Panc1 (cell line): ENCODE results near the gene POLG. TPM values are rescaled to one million over a fixed set of nuclear protein-coding genes. Genes with fewer than 3 reads are reported as not detected.
A peak's percentile ranks its signal among the peaks of the same experiment; 100 is the strongest.

Experiments
- ATAC-seq: fragments of 200-7000 bp; cut with Tn5 transposase; 2 replicates; pipeline ENCODE4 v1.9.1; 2020; ENCODE audit warnings: mild to moderate bottlenecking, moderate library complexity
- BruUV-seq: library from RNA; stranded (reverse); fragments of 400-500 nt; replicated peaks from 2 replicates; lab custom pipeline; 2021; lab: Mats Ljungman, UMichigan
- CTCF ChIA-PET: fragments of 300-600 bp; sonication (Branson Sonifier 250); formaldehyde crosslinking; loops from one replicate; lab custom pipeline; 2022; ENCODE audit warnings: antibody characterized with exemption; lab: Charles Lee
- POLR2A ChIA-PET: fragments of 300-600 bp; sonication (Branson Sonifier 250); formaldehyde crosslinking; loops from one replicate; lab custom pipeline; 2022; ENCODE audit warnings: antibody characterized with exemption; lab: Charles Lee
- DNase-seq: peaks from one replicate; pipeline ENCODE4 v3.0.0-alpha.2; 2010; ENCODE audit warnings: low read depth, low spot score
- H3K27ac ChIP-seq: 2 replicates; pipeline ENCODE4 v1.5.1; 2011; ENCODE audit warnings: mild to moderate bottlenecking, low read length, inconsistent platforms
- H3K27me3 ChIP-seq: fragments of 200-500 bp; sonication (Bioruptor generic); 2 replicates; pipeline ENCODE4 v1.6.0; 2014; ENCODE audit warnings: low read length, inconsistent platforms; ENCODE audit not compliant: control insufficient read depth, insufficient read depth
- H3K36me3 ChIP-seq: fragments of 200-500 bp; sonication (Bioruptor generic); 2 replicates; pipeline ENCODE4 v1.5.1; 2014; ENCODE audit warnings: inconsistent platforms, mild to moderate bottlenecking, low read length, moderate library complexity; ENCODE audit not compliant: control insufficient read depth, insufficient read depth
- H3K4me1 ChIP-seq: 2 replicates; pipeline ENCODE4 v1.5.1; 2011; ENCODE audit warnings: inconsistent platforms, mild to moderate bottlenecking, low read length, moderate library complexity; ENCODE audit not compliant: control insufficient read depth, insufficient read depth
- H3K4me3 ChIP-seq, 2 experiments: 2 replicates each; pipeline ENCODE4 v1.5.1; 2011 to 2012; ENCODE audit warnings: low read depth in 2 of 2, low read length in 2 of 2, mild to moderate bottlenecking in 2 of 2, inconsistent platforms in 1 of 2, moderate library complexity in 1 of 2
- H3K9me3 ChIP-seq: fragments of 200-500 bp; sonication (Bioruptor generic); 2 replicates; pipeline ENCODE4 v1.5.1; 2014; ENCODE audit warnings: low read depth, mild to moderate bottlenecking, inconsistent platforms, low read length, moderate library complexity; ENCODE audit not compliant: control insufficient read depth, insufficient read depth
- POLR2AphosphoS5 ChIP-seq: IDR thresholded peaks from 2 replicates; pipeline ENCODE4 v1.6.1; 2012; ENCODE audit warnings: mild to moderate bottlenecking, low read depth, low read length, moderate library complexity
- SIN3A ChIP-seq: IDR thresholded peaks from 2 replicates; pipeline ENCODE4 v1.6.1; 2012; ENCODE audit warnings: low read depth, mild to moderate bottlenecking, low read length, moderate library complexity, borderline replicate concordance; ENCODE audit not compliant: insufficient read depth
- TCF7L2 ChIP-seq: IDR thresholded peaks from 2 replicates; pipeline ENCODE4 v1.6.1; 2011; ENCODE audit warnings: mild to moderate bottlenecking, low read depth, low read length, inconsistent platforms
- in situ Hi-C: cut with HindIII; loops from 2 replicates; pipeline ENCODE4 v1.10.0; 2016; ENCODE audit warnings: low sequenced_read_pairs, low pct_unique_long_range_greater_than_20kb
- intact Hi-C: fragments of 100-400 bp; cut with micrococcal nuclease; formaldehyde crosslinking; loops from one replicate; pipeline ENCODE4 v1.10.0; 2022; ENCODE audit not compliant: unreplicated experiment
- total RNA-seq: library from RNA; stranded (reverse); gene quantifications from one replicate; pipeline ENCODE4 v1.2.1, GENCODE V29; 2021; ENCODE audit not compliant: unreplicated experiment
- TF ChIP-seq, protein P1 (sequence below): fragments of 450-650 bp; IDR thresholded peaks from 2 replicates; pipeline ENCODE4 v1.5.1; 2017; ENCODE audit warnings: mild to moderate bottlenecking
- TF ChIP-seq, protein P2 (sequence below), 2 experiments: IDR thresholded peaks; 2 replicates each; pipeline ENCODE4 v1.6.1; 2011 to 2012; ENCODE audit warnings: low read depth in 2 of 2, control low read depth in 1 of 2, low read length in 1 of 2, mild to moderate bottlenecking in 1 of 2, moderate library complexity in 1 of 2; ENCODE audit not compliant: insufficient read depth in 1 of 2

POLG gene
- total RNA-seq, 1 experiment from 2014 or later: 95.2 TPM

DNA sequence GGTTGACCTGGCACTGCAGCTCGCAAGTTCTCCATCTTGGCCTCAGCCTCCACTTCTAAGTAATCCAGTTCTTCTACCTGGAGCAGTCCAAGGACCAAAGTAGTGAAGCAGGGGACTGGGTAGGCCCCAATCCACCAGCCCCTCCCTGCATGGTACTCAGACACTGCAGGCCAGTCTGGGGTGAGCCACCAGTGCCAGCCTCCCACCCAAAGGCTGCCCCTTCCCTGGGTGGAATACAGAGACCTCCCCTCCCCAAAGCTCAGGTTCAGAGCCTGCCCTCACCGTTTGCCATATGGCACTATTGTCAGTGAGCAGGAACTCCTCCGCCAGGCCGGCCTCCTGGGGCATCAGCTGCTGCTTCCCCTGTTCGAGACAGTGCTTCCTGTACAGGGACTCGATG is 10.8 kb downstream of the POLG start:
- no peak for ATAC-seq
- in situ Hi-C loops: no loop called here

DNA sequence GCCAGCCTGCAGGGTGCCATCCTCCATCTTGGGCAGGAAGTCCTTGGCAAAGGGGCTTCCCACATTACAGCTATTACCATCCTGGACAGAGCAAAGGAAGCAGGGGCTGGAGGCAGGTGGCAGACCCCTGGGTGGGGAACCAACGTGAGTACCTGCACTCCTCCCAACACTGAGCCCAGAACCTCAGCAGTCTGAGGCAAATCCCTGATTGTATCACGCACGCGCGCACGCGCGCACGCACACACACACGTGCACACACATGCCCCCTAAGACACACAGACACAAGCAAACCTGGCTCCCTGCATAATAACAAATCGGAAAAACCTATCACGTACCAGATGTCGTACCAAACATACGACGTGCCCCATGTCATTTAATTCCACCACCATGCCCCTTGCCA is 11.8 kb downstream of the POLG start:
- POLR2A ChIA-PET: interaction anchor here (0.5 kb wide), 1 partner anchor 1000 kb away, joined by 3 read pairs; no protein-coding TSS in a partner anchor
- intact Hi-C loops: no loop called here
- H3K4me1 ChIP-seq: no peaks in the 10 kb centered on the region
- in situ Hi-C loops: no loop called here
- no TSS peak for BruUV-seq
- CTCF ChIA-PET: interaction anchor here (0.5 kb wide), 1 partner anchor 252 kb away, joined by 4 read pairs; the partner anchor contains the start of gene TICRR
- H3K27ac ChIP-seq: no peak overlapping the region
- ATAC-seq: no peak
- H3K4me3 ChIP-seq: no peak overlapping the region
- H3K9me3 ChIP-seq: no peaks in the 10 kb centered on the region
- no peaks in the 10 kb centered on the region for H3K27me3 ChIP-seq
- DNase-seq: no peak
- H3K36me3 ChIP-seq: peaks cover 24% of the 10 kb centered on the region
- TF ChIP-seq, protein P1, sequence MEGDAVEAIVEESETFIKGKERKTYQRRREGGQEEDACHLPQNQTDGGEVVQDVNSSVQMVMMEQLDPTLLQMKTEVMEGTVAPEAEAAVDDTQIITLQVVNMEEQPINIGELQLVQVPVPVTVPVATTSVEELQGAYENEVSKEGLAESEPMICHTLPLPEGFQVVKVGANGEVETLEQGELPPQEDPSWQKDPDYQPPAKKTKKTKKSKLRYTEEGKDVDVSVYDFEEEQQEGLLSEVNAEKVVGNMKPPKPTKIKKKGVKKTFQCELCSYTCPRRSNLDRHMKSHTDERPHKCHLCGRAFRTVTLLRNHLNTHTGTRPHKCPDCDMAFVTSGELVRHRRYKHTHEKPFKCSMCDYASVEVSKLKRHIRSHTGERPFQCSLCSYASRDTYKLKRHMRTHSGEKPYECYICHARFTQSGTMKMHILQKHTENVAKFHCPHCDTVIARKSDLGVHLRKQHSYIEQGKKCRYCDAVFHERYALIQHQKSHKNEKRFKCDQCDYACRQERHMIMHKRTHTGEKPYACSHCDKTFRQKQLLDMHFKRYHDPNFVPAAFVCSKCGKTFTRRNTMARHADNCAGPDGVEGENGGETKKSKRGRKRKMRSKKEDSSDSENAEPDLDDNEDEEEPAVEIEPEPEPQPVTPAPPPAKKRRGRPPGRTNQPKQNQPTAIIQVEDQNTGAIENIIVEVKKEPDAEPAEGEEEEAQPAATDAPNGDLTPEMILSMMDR: no peak
- TF ChIP-seq POLR2AphosphoS5: 0 out of 2 replicates have a peak, but pooled peaks have one; percentile 39
- TF ChIP-seq SIN3A: no peak

More for the DNA sequence above, 10.8 kb downstream of the POLG start:
- no TSS peak for BruUV-seq
- Histone ChIP-seq H3K9me3 (no peaks in the 10 kb centered on the region), H3K27me3 (no peaks in the 10 kb centered on the region), H3K36me3 (peaks cover 28% of the 10 kb centered on the region), H3K4me1 (no peaks in the 10 kb centered on the region), H3K27ac (no peak overlapping the region), H3K4me3 (no peak overlapping the region)
- no peak for DNase-seq
- no peak for TF ChIP-seq SIN3A
- TF ChIP-seq, protein P2, sequence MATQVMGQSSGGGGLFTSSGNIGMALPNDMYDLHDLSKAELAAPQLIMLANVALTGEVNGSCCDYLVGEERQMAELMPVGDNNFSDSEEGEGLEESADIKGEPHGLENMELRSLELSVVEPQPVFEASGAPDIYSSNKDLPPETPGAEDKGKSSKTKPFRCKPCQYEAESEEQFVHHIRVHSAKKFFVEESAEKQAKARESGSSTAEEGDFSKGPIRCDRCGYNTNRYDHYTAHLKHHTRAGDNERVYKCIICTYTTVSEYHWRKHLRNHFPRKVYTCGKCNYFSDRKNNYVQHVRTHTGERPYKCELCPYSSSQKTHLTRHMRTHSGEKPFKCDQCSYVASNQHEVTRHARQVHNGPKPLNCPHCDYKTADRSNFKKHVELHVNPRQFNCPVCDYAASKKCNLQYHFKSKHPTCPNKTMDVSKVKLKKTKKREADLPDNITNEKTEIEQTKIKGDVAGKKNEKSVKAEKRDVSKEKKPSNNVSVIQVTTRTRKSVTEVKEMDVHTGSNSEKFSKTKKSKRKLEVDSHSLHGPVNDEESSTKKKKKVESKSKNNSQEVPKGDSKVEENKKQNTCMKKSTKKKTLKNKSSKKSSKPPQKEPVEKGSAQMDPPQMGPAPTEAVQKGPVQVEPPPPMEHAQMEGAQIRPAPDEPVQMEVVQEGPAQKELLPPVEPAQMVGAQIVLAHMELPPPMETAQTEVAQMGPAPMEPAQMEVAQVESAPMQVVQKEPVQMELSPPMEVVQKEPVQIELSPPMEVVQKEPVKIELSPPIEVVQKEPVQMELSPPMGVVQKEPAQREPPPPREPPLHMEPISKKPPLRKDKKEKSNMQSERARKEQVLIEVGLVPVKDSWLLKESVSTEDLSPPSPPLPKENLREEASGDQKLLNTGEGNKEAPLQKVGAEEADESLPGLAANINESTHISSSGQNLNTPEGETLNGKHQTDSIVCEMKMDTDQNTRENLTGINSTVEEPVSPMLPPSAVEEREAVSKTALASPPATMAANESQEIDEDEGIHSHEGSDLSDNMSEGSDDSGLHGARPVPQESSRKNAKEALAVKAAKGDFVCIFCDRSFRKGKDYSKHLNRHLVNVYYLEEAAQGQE (IDR thresholded peaks at IDR 0.05; ENCODE audit: insufficient read depth in 1 of 2, low read depth in 2 of 2, low read length in 1 of 2): no peak
- no peak for TF ChIP-seq TCF7L2
- intact Hi-C loops: no loop called here
- POLR2A ChIA-PET: interaction anchor here (0.6 kb wide), 1 partner anchor 50 kb away, joined by 5 read pairs; no protein-coding TSS in a partner anchor
- CTCF ChIA-PET: no interaction called here
